ENCODE data around the gene WDR33. TPM values are rescaled to one million over a fixed set of nuclear protein-coding genes. Genes with fewer than 3 reads are reported as not detected.

WDR33 gene
- total RNA-seq, 1 donor = 25.7 TPM

DNA sequence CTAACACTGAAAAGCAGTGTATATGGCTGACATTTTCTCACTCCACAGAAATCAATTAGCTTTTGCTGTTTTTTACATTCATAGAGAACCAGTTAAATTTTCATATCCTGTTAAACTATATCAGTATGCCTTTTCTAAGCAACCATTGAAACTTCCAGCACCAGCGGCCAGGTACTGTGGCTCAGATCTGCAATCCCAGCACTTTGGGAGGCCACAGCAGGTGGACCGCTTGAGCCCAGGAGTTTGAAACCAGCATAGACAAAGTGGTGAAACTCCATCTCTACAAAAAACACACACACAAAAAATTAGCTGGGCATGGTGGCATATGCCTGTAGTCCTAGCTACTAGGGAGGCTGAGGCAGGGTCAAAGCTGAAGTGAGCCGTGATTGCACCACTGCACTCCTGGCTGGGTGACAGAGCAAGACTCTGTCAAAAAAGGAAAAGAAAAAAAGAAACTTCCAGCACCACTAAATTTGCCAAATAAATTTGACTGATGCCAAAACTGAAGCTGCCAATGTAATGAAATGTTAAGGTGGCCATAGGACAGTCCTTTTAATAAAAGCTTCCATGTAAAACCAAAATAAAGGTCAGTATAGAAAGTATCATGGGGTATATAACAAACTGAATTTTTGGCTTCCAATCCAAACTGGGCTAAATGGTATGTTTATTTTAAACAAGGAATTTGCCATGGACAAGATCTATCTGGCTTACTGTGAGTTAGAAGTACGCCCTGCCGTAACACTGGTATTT lies 106.2 kb downstream of the WDR33 start:
- Histone ChIP-seq H3K36me3 (ENCODE audit: insufficient read depth, low read length) (peaks cover 27% of the 10 kb centered on the region), H3K4me3 (ENCODE audit: insufficient read depth, low read length) (no peak overlapping the region), H3K4me1 (ENCODE audit: insufficient read depth, low read length) (peaks cover 4% of the 10 kb centered on the region), H3K27ac (ENCODE audit: low read depth, low read length) (no peak overlapping the region), H3K9me3 (ENCODE audit: low read depth, low read length) (no peaks in the 10 kb centered on the region), H3K27me3 (ENCODE audit: insufficient read depth, low read length) (no peaks in the 10 kb centered on the region), H2AFZ (ENCODE audit: low read length) (no peak overlapping the region), H3K79me2 (ENCODE audit: insufficient read depth, low read length) (peaks cover 18% of the 10 kb centered on the region), H3K4me2 (ENCODE audit: insufficient read depth, low read length) (no peak overlapping the region), H4K20me1 (ENCODE audit: insufficient read depth, low read length) (no peaks in the 10 kb centered on the region)
- peak; percentile 56 for DNase-seq (ENCODE audit: insufficient read length, low spot score, missing footprints)
- TF ChIP-seq, protein P1, sequence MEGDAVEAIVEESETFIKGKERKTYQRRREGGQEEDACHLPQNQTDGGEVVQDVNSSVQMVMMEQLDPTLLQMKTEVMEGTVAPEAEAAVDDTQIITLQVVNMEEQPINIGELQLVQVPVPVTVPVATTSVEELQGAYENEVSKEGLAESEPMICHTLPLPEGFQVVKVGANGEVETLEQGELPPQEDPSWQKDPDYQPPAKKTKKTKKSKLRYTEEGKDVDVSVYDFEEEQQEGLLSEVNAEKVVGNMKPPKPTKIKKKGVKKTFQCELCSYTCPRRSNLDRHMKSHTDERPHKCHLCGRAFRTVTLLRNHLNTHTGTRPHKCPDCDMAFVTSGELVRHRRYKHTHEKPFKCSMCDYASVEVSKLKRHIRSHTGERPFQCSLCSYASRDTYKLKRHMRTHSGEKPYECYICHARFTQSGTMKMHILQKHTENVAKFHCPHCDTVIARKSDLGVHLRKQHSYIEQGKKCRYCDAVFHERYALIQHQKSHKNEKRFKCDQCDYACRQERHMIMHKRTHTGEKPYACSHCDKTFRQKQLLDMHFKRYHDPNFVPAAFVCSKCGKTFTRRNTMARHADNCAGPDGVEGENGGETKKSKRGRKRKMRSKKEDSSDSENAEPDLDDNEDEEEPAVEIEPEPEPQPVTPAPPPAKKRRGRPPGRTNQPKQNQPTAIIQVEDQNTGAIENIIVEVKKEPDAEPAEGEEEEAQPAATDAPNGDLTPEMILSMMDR (IDR thresholded peaks at IDR 0.05; ENCODE audit: extremely low read depth, low read depth, low read length) = no peak

DNA sequence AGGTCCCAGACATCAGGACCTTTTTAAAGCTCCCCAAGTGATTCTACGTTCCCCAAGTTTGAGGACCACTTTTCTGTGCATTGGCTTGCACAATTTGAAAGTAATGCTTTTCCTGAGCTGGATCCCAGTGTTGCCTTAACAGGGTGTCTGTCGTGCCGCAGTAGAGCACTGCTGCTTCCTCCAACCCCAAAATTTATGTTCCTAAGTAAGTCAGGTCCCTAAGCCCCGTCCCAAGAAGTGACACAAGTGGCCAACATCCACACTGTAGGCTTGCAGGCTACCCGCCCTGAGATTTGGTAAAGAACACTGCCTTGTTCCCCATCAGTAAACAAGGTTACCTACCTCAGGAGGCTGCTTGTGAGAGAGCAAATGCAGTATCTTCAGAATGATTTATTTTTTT lies 107.7 kb downstream of the WDR33 start:
- no peak overlapping the region for H3K4me3 ChIP-seq (ENCODE audit: insufficient read depth, low read length)
- H3K4me1 ChIP-seq (ENCODE audit: insufficient read depth, low read length) = peaks cover 4% of the 10 kb centered on the region
- no peaks in the 10 kb centered on the region for H3K27me3 ChIP-seq (ENCODE audit: insufficient read depth, low read length)
- DNase-seq (ENCODE audit: insufficient read length, low spot score, missing footprints) = peak; percentile 61
- H4K20me1 ChIP-seq (ENCODE audit: insufficient read depth, low read length) = no peaks in the 10 kb centered on the region
- no peak overlapping the region for H2AFZ ChIP-seq (ENCODE audit: low read length)
- TF ChIP-seq, protein P1 (IDR thresholded peaks at IDR 0.05; ENCODE audit: extremely low read depth, low read depth, low read length) = no peak
- H3K4me2 ChIP-seq (ENCODE audit: insufficient read depth, low read length) = peak overlapping the region; percentile 99
- H3K36me3 ChIP-seq (ENCODE audit: insufficient read depth, low read length) = peaks cover 21% of the 10 kb centered on the region
- H3K79me2 ChIP-seq (ENCODE audit: insufficient read depth, low read length) = peaks cover 18% of the 10 kb centered on the region
- H3K27ac ChIP-seq (ENCODE audit: low read depth, low read length) = no peak overlapping the region
- H3K9me3 ChIP-seq (ENCODE audit: low read depth, low read length) = no peaks in the 10 kb centered on the region

- H4K20me1 ChIP-seq (ENCODE audit: insufficient read depth, low read length) = no peaks in the 10 kb centered on the region
- peaks cover 18% of the 10 kb centered on the region for H3K79me2 ChIP-seq (ENCODE audit: insufficient read depth, low read length)
- H3K4me1 ChIP-seq (ENCODE audit: insufficient read depth, low read length) = peaks cover 4% of the 10 kb centered on the region
- H3K27me3 ChIP-seq (ENCODE audit: insufficient read depth, low read length) = no peaks in the 10 kb centered on the region
- peak overlapping the region; percentile 83 for H3K4me3 ChIP-seq (ENCODE audit: insufficient read depth, low read length)
- H3K9me3 ChIP-seq (ENCODE audit: low read depth, low read length) = no peaks in the 10 kb centered on the region
- DNase-seq (ENCODE audit: insufficient read length, low spot score, missing footprints) = no peak
- TF ChIP-seq, protein P1 (IDR thresholded peaks at IDR 0.05; ENCODE audit: extremely low read depth, low read depth, low read length) = no peak
- peak overlapping the region; percentile 99 for H3K4me2 ChIP-seq (ENCODE audit: insufficient read depth, low read length)
- peak overlapping the region; percentile 85 for H3K27ac ChIP-seq (ENCODE audit: low read depth, low read length)
- peaks cover 13% of the 10 kb centered on the region for H3K36me3 ChIP-seq (ENCODE audit: insufficient read depth, low read length)
- peak overlapping the region; percentile 78 for H2AFZ ChIP-seq (ENCODE audit: low read length)
These were observed 108.5 kb downstream of the WDR33 start for GRCh38 chr2:127702395-127703009.

All from osteoblast (primary cell).